Activated naive CD8-positive, alpha-beta T cell treated with anti-CD3 and anti-CD28 coated beads, Interleukin-2, amount 50 U/mL, for 24 hours (primary cell): Measurements from ENCODE around the gene CACTIN.

Experiments
- ATAC-seq: fragments of 150-1000 bp; cut with Tn5 transposase; one replicate; pipeline ENCODE4 v1.10.0; 2021
- DNase-seq: peaks from one replicate; pipeline ENCODE4 v3.0.0; 2021
- H3K27ac Mint-ChIP-seq: one replicate; pipeline ENCODE4 v1.8.0; 2021; ENCODE audit warnings: mild to moderate bottlenecking, mixed read lengths
- H3K27me3 Mint-ChIP-seq: one replicate; pipeline ENCODE4 v1.8.0; 2021; ENCODE audit warnings: mixed read lengths
- H3K36me3 Mint-ChIP-seq: one replicate; pipeline ENCODE4 v1.8.0; 2021; ENCODE audit warnings: low read depth, mixed read lengths
- H3K4me1 Mint-ChIP-seq: one replicate; pipeline ENCODE4 v1.8.0; 2021; ENCODE audit warnings: mixed read lengths
- H3K4me3 Mint-ChIP-seq: one replicate; pipeline ENCODE4 v1.8.0; 2021; ENCODE audit warnings: mild to moderate bottlenecking, moderate library complexity, mixed read lengths
- H3K9me3 Mint-ChIP-seq: one replicate; pipeline ENCODE4 v1.8.0; 2021; ENCODE audit warnings: mixed read lengths

The CACTIN gene

DNA sequence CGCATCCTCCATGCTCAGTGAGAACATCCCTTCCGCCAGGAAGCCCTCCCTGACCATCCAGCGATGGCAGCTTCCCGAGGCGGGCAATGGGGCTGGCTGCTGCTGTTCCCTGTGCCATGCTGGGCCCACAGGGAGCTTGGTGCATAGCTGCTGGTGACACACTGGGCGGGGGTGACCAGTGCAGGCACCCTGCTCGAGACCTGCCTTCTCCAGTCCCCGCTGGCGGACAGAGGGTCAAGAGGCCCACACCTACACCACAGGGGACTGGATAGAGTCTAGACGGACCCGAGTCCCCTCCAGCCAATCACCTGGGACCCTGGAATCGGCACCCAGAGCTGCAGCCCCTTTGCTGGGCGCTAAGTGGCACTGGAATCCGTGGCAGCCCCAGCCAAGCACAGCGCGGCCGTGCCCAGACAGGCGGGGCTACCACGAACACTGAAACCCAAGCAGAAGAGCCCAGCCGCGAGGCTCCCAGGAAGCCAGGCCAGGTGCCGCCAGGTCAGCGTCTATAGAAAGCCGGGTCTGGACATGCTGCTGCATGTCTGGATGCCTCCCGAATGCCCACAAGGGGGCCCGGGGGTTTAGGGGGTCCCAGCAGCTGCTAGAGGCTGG, 11.0 kb downstream of the CACTIN start:
- Mint-ChIP-seq H3K9me3 (no peaks in the 10 kb centered on the region), H3K27me3 (no peaks in the 10 kb centered on the region), H3K4me1 (peaks cover 12% of the 10 kb centered on the region), H3K4me3 (no peak overlapping the region), H3K36me3 (peaks cover 8% of the 10 kb centered on the region), H3K27ac (no peak overlapping the region)
- no peak for ATAC-seq
- DNase-seq: no peak

GRCh38 chr19:3614858-3615505, 11.6 kb downstream of the CACTIN start:
- DNase-seq (no peak), ATAC-seq (no peak)
- Mint-ChIP-seq H3K36me3 (peaks cover 11% of the 10 kb centered on the region), H3K27ac (no peak overlapping the region), H3K27me3 (no peaks in the 10 kb centered on the region), H3K4me1 (peaks cover 12% of the 10 kb centered on the region), H3K4me3 (no peak overlapping the region), H3K9me3 (no peaks in the 10 kb centered on the region)

DNA sequence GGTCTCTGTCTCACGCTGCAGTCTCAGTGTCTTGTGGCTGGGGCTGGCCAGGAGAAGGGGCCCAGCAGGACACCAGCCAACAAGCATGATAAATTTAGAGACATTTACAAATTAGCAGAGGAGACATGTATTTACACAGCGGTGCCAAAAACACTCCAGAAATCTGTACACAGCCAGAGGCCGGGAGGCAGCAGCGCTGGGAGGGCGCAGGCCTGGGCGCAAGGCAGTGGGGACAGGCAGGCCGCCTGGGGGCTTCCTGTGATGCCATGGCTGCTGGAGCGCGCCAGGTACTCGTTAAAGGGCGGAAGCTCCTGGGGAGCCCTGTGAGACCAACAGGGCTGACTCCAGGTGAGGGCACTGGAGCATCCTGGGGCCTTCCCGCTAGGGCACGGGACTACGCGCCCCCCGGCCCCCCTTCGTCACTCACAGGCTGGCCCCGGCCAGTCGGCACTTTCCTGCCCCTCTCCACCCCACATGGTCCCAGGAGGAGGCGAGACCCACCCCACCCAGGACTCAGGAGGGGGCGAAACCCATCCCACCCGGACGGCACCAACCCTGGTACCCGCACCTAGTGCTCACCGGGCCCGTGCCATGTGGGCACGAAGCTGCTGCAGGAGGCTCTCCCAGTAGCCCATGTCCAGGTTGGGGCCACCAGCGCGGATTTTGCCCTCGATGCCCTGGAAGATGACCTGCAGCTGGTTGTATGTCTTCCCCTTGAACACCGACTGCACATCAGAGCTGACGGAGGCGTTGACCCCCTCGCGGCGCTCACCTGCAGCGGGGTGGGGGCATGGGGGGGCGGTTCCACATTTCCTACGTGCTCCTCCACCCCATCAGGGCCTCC, 12.6 kb downstream of the CACTIN start:
- H3K4me3 Mint-ChIP-seq: no peak overlapping the region
- peaks cover 11% of the 10 kb centered on the region for H3K36me3 Mint-ChIP-seq
- no peaks in the 10 kb centered on the region for H3K27me3 Mint-ChIP-seq
- H3K4me1 Mint-ChIP-seq: peaks cover 12% of the 10 kb centered on the region
- ATAC-seq: no peak
- no peak overlapping the region for H3K27ac Mint-ChIP-seq
- DNase-seq: no peak
- H3K9me3 Mint-ChIP-seq: no peaks in the 10 kb centered on the region

- no peak for ATAC-seq
- Mint-ChIP-seq H3K36me3 (peaks cover 11% of the 10 kb centered on the region), H3K27ac (no peak overlapping the region), H3K4me3 (no peak overlapping the region), H3K4me1 (peaks cover 13% of the 10 kb centered on the region), H3K9me3 (no peaks in the 10 kb centered on the region), H3K27me3 (no peaks in the 10 kb centered on the region)
- DNase-seq: no peak
Measured at GRCh38 chr19:3612901-3613741, 13.5 kb downstream of the CACTIN start.

GRCh38 chr19:3612330-3612729, 14.3 kb downstream of the CACTIN start:
- Mint-ChIP-seq H3K4me1 (peaks cover 12% of the 10 kb centered on the region), H3K9me3 (no peaks in the 10 kb centered on the region), H3K27me3 (no peaks in the 10 kb centered on the region), H3K36me3 (peaks cover 11% of the 10 kb centered on the region), H3K27ac (no peak overlapping the region), H3K4me3 (no peak overlapping the region)
- ATAC-seq: no peak
- DNase-seq: no peak

DNA sequence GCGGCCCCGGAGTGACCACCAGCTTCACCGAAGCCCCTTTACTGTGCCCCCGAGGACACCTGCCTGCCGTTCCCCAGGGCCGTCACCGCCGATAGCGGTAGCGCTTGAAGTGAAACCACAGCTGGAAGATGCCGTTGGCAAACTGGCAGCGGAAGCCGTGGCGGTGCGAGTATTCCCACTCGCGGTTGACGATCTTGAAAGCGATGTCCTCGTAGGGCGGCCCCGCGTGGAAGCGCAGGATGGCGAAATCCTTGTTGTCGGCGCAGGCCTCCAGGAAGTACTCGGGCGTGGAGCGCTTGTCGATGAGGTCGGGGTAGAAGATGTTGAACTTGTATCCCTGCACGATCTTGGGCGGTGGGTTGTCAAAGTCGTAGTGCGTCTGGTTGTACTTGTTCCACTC, 14.7 kb downstream of the CACTIN start:
- Mint-ChIP-seq H3K4me1 (peaks cover 8% of the 10 kb centered on the region), H3K9me3 (no peaks in the 10 kb centered on the region), H3K27ac (no peak overlapping the region), H3K27me3 (no peaks in the 10 kb centered on the region), H3K36me3 (peaks cover 11% of the 10 kb centered on the region), H3K4me3 (no peak overlapping the region)
- ATAC-seq (no peak), DNase-seq (no peak)

GRCh38 chr19:3610745-3611717, 15.6 kb downstream of the CACTIN start:
- Mint-ChIP-seq H3K36me3 (peaks cover 11% of the 10 kb centered on the region), H3K4me1 (peaks cover 8% of the 10 kb centered on the region), H3K27ac (no peak overlapping the region), H3K4me3 (no peak overlapping the region), H3K27me3 (no peaks in the 10 kb centered on the region), H3K9me3 (no peaks in the 10 kb centered on the region)
- ATAC-seq (no peak), DNase-seq (no peak)

GRCh38 chr19:3609779-3610719, 16.5 kb downstream of the CACTIN start:
- no peak for DNase-seq
- H3K9me3 Mint-ChIP-seq: no peaks in the 10 kb centered on the region
- no peaks in the 10 kb centered on the region for H3K27me3 Mint-ChIP-seq
- ATAC-seq: no peak
- H3K36me3 Mint-ChIP-seq: peaks cover 11% of the 10 kb centered on the region
- H3K4me3 Mint-ChIP-seq: no peak overlapping the region
- peaks cover 8% of the 10 kb centered on the region for H3K4me1 Mint-ChIP-seq
- H3K27ac Mint-ChIP-seq: no peak overlapping the region

GRCh38 chr19:3608750-3609322, 17.8 kb downstream of the CACTIN start:
- ATAC-seq: no peak
- Mint-ChIP-seq H3K36me3 (peaks cover 11% of the 10 kb centered on the region), H3K27ac (no peak overlapping the region), H3K4me1 (peaks cover 9% of the 10 kb centered on the region), H3K27me3 (no peaks in the 10 kb centered on the region), H3K4me3 (no peak overlapping the region), H3K9me3 (no peaks in the 10 kb centered on the region)
- no peak for DNase-seq

DNA sequence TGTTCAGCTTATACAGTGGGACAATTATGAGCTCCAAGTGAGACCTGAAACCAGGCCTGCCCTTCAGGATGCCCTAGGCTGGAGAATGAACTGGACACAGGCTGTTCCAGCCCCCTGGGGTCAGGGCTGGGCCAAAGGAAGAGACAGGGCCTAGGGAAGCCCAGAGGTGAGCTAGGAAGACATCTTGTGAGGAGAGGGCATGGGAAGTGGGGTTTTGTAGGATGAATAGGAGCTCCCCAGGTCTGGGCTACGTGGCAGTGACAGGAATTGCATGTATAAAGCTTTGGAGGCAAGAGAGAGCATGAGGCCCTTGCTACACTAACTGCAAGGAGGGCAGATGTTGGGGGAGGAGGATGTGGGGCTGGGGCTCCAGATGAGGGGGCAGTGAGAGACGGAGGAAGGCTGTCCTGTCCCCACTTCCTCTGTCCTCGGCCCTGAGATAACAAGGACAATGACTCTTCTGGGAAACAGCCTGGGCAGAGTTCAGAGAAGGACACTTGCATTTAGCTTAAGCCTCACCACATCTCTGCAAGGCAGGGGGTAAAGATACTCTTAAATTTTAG, 18.4 kb downstream of the CACTIN start:
- peaks cover 9% of the 10 kb centered on the region for H3K4me1 Mint-ChIP-seq
- no peak overlapping the region for H3K27ac Mint-ChIP-seq
- ATAC-seq (no peak), DNase-seq (no peak)
- H3K36me3 Mint-ChIP-seq: peaks cover 7% of the 10 kb centered on the region
- peak overlapping the region; percentile 16 for H3K4me3 Mint-ChIP-seq
- H3K27me3 Mint-ChIP-seq: no peaks in the 10 kb centered on the region
- H3K9me3 Mint-ChIP-seq: no peaks in the 10 kb centered on the region

DNA sequence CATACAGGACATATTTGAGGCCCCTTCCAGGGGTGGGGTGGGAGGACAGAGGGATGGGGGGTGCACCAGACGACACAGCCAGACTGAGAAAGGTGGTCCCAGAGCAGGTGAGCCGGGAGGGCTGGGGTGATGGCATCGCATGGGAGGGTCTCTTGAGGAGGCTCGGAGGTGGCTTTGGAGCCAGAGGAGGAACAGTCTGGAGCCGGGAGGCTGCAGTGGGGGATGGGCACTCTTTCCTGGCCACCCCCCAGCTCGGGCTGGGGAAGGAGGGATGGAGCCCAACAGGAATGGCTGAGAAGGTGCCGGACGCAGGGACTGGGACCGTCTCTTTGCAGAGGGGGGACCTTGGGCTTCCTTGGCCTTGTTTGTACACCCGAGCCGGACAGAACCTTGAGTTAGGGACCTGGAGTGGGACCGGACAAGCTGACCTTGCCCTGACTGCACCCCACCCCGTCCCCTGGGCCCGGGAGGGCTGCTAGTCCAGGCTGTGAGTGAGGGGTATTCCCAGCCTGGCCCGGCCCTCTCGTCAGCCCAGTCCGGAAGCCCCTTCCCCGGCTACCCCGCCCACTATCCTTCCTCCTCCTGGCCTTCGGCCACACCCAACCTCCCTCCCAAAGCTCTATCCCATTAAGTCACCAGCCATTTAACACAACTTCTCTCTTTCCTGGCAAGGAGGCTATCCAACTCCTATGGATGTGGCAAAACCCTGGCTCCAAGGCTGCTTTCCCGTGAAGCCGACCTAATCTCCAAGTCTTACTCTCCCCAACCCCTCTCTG, 19.1 kb downstream of the CACTIN start:
- H3K27me3 Mint-ChIP-seq: no peaks in the 10 kb centered on the region
- peak overlapping the region; percentile 16 for H3K4me3 Mint-ChIP-seq
- H3K36me3 Mint-ChIP-seq: peaks cover 7% of the 10 kb centered on the region
- ATAC-seq (no peak), DNase-seq (no peak)
- H3K27ac Mint-ChIP-seq: no peak overlapping the region
- H3K9me3 Mint-ChIP-seq: no peaks in the 10 kb centered on the region
- H3K4me1 Mint-ChIP-seq: peaks cover 9% of the 10 kb centered on the region
